Activated CD4-positive, alpha-beta T cell treated with anti-CD3 and anti-CD28 coated beads, Interleukin-2, Interleukin-6, amounts not matched to agents 100 ng/mL and 50 ng/mL, durations not matched to agents 16 hours and 8 hours (primary cell): ENCODE measurements around the gene GIMAP1.

ENCODE experiments used
- DNase-seq: peaks from one replicate; pipeline ENCODE4 v3.0.0-alpha.2; 2020

GIMAP1 gene

DNA sequence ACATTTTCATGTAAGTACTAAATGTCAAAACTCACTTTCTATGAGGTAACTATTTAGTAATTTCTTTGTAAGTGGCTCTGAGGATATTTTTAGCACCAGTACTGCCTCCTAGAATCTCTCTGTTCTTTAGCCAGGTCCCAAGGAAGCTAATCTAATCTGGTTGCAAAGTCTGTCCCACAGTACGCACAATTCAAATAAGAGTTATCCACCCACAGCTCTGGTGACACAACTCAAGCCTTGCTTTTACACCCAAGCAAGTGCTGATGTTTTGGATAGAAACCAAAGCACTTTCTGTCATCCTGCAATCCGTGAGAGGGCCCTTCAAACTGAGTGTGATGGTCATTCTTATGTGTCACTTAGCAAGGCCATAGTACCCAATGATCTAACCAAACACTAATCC is 35.3 kb downstream of the GIMAP1 start:
- DNase-seq, result no peak

GRCh38 chr7:150753239-150753638 is 36.8 kb downstream of the GIMAP1 start:
- no peak for DNase-seq

DNA sequence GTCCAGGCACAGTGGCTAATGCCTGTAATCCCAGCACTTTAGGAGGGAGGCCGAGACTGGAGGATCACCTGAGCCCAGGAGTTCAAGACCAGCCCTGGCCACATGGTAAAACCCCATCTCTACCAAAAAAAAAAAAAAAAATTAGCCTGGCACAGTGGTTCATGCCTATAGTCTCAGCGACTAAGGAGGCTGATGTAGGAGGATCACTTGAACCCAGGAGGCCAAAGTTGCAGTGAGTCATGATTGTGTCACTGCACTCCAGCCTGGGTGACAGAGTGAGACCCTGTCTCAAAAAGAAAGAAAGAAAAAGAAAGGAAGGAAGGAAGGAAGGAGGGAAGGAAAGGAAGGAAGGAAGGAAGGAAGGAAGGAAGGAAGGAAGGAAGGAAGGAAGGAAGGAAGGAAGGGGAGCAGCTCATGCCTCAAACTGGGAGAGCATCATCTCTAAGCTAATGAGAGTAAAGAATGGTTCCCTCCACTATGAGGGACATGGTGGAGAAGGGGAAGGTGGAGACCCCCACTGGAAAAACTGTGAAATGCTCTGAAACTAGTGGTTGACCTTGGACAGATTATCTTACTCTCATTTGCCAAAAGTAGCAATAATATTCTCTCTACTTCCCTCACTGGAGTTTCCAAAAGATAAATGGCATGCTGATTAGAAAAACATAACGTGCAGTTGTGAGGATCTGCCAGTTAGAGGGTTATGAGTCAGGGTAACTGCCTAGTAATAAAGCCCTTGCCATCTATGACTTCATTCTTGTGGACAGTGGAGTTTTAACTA is 37.6 kb downstream of the GIMAP1 start:
- peak; percentile 75 for DNase-seq

- peak; percentile 41 for DNase-seq
Observed at GRCh38 chr7:150754951-150755350, 38.5 kb downstream of the GIMAP1 start.

GRCh38 chr7:150755473-150756099 is 39.2 kb downstream of the GIMAP1 start:
- peak; percentile 85 for DNase-seq

GRCh38 chr7:150756166-150756565 is 39.8 kb downstream of the GIMAP1 start:
- DNase-seq, result no peak

DNA sequence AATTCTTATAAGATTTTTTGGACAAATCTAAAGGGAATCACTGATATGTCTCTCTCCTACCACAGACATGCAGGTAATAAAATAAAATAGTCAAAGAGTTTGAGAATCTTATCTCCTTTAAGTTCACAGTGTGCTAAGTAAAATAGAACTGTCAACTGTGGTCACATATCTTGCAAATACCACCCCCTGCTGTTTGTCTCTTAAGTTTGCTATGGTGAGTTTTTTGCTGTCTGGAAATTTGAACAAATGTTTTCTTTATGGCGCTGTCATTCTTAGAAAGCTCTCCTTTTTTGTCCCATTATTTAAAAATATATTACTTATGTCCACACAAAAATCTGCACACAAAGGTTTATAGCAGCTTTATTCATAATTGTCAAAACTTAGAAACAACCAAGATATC is 40.4 kb downstream of the GIMAP1 start:
- DNase-seq, result peak; percentile 70

- DNase-seq, result no peak
Observed at GRCh38 chr7:150759479-150759878, 43.1 kb downstream of the GIMAP1 start.

DNA sequence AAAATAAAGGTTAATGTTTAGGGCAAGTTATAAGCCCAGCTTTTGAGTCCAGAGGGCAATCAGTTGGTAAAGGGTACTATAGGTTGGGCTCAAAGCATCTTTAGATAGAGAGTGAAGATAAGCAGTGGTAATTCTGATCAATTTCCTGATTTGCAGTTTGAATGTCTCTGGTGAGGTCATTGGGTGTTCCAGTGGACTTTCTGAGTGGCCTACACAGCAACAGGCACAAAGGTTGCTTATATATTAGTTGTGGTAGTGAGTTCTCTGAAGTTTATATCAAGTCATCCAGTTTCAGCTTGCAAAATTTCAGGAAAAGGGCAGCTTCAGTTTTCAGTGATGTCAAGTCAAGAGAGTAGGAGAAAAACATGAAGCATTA is 49.9 kb downstream of the GIMAP1 start:
- DNase-seq, result no peak

DNA sequence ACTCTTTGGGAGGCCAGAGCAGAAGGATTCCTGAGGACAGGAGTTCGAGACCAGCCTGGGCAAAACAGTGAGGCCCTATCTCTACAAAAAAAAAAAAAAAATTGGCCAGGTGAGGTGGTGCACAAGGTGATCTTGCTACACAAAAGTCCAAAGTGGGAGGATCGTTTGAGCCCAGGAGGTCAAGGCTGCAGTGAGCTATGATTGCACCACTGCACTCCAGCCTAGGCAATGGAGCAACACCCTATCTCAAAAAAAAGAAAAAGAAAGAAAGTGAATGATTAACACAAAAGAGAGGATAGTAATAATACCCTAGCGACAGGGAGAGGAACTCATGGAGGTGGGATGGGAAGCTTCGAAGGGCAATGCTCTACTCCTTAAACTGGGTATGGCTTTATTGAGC is 53.4 kb downstream of the GIMAP1 start:
- DNase-seq, result no peak
